Stimulated activated CD8-positive, alpha-beta memory T cell treated with anti-CD3 and anti-CD28 coated beads, Interleukin-12 subunit alpha, Interleukin-12 subunit beta, amount 100 ng/mL, for 1 hour (primary cell): ENCODE measurements around the gene ALKAL2.
"Not testable (repeated sequence)": the region's sequence is repeated elsewhere in the genome, so short reads cannot be mapped to it uniquely, and the experiment has no call there.

Experiments
- DNase-seq: peaks from one replicate; pipeline ENCODE4 v3.0.0-alpha.2; 2020; ENCODE audit warnings: low read depth

ALKAL2 gene

DNA sequence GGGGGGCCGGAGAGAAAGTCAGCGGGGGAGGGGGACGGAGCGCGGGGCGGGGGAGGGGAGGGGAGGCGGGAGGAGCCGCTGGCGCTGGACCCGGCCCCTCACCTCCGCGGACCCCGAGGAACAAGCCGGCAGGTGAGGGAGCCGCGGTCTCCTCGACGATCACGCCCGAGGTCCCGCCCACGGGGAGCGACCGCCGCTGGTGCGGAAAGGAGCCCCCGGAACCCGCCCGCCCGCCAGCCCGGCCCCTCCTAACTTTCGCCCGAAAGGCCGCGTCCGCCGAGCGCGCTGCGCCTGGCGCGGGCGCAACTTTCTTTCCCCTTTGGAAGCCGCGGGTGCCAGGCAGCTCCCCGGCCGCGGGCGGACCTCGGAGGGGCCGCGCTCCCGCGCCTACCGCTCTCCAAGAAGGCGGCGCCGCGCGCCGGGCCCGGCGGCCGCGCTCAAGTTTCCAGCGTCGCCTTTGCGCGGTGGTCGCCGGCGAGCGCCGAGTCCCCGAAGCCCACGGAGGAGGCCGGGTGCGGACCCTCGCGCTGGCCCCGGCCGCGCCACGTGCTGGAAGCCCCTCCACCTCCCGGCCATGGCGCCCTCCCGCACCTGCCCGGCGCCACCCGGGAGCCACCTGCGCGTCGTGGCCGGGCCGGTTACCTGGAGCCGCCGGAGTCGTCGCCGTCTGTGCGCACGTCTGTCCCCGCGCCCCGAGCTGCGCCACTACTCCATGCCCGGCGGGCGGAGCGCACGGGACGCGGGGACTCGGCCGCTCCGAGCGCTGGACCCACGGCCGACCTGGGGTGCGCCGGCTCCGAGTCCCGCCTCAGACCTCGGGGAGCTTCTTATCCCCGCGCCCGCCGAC lies at the start of gene ALKAL2:
TSS of gene ALKAL2 (minus strand) at position 181 of the 847 bp plus-strand sequence. CDS start 256 bp downstream, outside the sequence.
- no peak for DNase-seq

- DNase-seq = not testable (repeated sequence)
These were observed 49.1 kb upstream of the ALKAL2 start for GRCh38 chr2:336949-337348.

DNA sequence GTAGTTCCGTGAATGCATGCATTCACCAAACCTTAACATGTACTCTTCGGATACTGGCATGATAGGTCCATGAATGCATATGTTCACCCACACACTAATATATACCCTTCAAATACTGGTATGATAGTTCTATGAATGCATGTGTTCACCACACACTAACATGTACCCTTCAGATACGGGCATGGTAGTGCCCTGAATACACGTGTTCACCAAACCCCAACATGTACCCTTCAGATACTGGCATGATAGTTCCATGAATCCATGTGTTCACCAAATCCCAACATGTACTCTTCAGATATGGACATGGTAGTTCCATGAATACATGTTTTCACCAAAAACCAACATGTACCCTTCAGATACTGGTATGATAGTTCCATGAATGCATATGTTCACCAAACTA lies 48.5 kb upstream of the ALKAL2 start:
- DNase-seq = no peak

DNA sequence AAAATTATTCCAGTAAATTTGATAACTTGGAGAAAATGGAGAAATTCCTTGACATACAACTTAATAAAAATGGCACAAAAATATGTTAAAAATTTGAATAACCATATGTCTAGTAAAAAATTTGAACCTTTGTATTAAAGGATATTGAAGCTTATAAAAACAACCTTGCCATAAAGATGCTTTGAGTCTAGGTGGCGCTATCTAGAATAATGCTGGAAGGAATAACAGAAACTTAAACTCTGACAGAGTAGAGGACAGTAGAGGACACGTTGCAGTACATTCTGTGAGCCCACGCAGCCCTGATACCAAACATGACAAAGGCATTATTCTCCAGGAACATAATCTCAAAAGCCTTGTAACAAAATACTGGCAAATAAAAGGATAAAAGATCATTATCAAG lies 44.7 kb upstream of the ALKAL2 start:
- no peak for DNase-seq

GRCh38 chr2:328761-329160 lies 40.9 kb upstream of the ALKAL2 start:
- DNase-seq = no peak

DNA sequence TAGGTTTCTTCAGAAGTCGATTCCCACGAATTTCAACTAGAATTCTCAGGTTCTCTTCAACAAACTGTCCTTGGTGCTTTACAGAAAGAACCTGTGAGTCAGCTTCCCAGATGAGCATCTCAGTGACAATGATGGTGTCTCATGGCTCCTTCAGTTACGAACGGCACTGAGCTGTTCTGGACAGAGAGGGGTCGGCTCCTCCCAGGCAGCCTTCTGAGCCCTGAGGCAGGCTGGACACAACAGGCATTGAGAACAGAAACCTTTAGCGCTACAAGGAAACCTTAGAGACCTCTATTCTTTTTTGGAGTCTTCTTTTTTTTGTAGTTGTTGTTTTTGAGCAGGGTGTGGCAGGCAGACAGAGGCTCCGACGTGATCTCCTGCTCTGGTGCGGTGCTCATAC lies 35.1 kb upstream of the ALKAL2 start:
- DNase-seq = no peak

GRCh38 chr2:322326-322725 lies 34.4 kb upstream of the ALKAL2 start:
- DNase-seq = no peak

GRCh38 chr2:320561-320960 lies 32.7 kb upstream of the ALKAL2 start:
- DNase-seq = no peak

GRCh38 chr2:319059-319600 lies 31.2 kb upstream of the ALKAL2 start:
- no peak for DNase-seq

DNA sequence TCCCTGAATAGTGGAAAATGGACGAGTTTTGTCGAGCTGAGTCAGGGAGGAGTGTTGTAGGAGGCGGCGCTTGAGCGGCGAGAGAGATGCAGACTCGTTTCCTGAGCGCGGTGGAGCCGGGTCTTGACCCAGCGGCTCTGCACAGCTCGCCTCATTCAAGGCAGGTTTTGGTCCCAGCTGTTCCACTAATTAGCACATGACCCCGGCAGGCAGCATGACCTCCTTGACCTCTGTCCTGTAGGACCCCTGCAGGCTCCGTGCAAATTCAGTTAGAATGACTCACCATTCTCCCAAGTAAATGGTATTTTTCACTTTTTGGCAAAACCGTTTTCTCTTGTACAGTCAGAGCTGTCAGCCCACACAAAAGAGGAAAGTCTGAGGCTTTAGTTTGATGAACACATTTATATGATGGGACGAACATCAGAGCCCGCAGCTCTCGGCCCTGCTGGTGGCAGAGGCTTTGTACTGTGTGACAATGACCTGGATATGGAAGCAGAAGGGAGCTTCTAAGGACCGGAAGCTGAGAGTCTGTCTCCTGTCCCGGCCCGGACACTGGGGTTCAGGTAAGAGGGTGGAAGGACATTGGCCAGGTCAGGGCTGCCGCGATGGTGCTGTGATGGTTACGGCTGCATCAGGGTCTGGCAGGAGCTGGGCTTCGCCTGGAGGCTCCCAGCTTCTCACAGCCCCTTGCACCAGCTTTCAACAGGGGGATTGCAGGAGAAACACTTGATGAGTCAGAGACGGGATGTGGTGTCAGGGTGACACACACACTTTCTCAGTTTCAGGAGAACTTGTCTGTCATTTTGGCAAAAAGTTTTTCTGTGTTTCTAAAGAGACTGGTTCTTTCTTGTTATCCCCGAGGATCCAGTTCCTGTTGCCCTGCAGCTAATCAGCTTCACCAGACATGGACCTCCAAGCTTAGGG lies 29.9 kb upstream of the ALKAL2 start:
- DNase-seq = no peak

DNA sequence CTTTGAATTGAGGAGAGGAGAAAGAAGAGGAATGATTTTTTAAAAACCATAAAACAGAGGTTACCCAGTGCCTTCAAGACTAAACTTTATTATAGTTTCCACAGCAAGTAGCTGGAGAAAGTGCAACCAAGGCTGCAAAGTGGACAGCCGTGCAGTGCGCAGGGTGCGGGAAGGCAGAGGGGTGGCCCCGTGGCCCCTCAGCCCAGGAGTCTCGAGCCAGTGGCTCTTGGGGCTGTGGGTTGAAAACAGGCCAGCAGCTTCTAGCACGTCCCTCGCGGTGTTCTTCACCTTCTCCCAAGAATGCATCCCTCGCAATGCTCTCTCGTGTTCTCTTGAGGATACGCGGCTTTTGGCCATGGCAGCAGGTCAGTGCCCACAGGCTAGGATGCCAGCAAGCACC lies 28.5 kb upstream of the ALKAL2 start:
- no peak for DNase-seq

DNA sequence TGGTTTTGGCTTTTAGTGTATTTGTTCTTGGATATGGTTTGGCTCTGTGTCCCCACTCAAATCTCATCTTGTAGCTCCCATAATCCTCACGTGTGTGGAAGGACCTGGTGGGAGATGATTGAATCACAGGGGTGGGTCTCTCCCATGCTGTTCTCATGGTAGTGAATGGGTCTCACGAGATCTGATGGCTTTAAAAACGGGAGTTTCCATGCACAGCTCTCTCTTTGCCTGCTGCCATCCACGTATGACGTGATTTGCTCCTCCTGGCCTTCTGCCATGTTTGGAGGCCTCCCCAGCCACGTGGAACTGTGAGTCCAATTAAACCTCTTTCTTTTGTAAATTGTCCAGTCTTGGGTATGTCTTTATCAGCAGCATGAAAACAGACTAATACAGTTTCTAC lies 28.0 kb upstream of the ALKAL2 start:
- DNase-seq = not testable (repeated sequence)

DNA sequence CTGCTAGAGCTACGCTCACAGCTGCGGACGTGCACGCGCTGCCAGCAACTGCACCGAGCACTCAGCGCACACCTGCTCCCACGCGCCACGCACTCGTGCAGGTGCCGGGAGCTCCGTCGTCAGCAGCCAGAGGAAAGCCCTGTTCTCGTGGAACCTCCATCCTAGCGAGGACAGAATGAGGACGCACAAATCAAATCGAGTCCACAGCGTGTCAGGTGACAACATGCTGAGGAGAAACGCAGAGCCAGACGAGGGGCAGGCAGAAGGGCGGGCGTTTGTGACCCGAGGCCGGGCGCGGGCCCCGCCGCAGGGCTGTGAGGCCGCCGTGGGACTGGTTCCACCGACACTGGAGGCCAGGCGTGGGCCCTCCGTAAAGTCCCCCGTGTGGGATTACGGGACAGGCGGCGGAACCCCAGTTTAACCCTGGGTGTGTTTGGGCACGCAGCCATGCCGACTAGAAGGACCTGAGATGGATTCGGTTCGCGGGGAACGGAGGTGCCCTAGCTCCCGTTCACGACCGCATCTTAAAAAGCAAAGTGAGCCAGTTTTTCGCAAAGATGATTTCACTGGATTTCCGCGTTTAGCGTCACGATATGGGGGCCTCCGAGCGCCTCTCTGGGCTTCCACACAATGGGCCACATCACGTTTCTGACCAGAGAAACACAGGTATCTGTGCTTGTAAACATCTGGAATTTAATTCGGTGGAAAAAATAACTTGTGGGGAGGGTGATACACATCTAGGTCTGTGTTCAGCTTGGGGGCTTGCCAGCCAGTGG lies 26.9 kb upstream of the ALKAL2 start:
- no peak for DNase-seq

DNA sequence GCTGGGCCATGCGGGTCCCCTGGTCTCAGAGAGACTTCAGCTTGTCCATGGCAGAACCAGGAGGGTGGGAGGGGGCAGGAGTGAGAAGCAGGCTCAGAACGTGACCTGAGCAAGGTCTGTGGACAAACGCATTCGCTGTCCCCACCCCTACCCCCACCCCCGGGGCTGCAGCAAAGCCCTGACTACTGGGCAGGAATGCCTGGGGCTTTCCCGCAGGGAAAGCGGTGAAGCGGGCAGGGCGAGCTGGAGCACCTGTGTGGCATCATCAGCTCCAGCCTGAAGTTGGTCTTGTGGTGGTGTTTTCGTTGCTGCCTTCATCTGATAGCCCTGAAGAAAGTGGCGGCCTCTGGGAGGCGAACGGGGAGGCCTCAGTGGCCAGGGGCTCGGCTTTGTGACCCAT lies 26.1 kb upstream of the ALKAL2 start:
- no peak for DNase-seq

DNA sequence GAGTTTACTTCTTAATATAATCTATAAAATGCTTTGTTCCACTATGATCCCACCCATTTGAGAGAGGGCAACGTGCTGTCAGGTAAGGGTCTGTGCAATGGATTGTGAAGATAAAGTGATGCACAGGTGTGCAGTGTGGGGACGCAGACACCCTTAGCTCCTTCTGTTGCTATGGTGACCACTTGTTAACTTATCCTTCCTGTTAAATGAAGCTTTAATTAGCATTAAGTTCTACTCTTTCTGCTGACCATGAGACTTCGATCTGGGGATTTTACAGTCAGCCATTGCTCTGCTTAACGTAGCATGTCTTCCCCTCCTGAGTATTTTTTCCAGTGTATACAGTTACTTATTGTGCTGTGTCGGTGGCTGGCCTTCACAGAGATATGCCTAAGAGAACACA lies 23.1 kb upstream of the ALKAL2 start:
- no peak for DNase-seq

- DNase-seq = no peak
These were observed 22.1 kb upstream of the ALKAL2 start for GRCh38 chr2:309954-310510.

GRCh38 chr2:309148-309953 lies 21.5 kb upstream of the ALKAL2 start:
- no peak for DNase-seq

GRCh38 chr2:305366-305765 lies 17.5 kb upstream of the ALKAL2 start:
- no peak for DNase-seq

GRCh38 chr2:296354-296753 lies 8.5 kb upstream of the ALKAL2 start:
- no peak for DNase-seq

DNA sequence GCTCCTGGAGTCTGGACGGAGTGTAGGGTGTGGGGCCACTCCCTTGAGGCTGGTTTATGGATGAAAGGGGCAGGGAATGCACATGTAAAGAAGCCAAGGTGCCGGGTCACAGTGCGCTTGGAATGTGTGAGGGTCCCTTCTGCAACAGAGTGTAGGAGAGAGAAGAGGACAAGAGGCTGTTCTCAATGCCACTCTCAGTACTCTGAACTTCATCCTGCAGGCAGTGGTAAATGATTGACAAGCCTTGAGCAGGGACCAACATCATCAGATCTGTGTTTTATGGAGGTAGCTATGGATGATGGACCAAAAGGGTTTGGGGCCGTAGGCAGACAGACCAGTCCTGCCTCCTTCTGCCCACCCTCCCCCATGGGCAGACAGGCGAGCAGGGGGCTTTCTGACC lies 7.2 kb upstream of the ALKAL2 start:
- no peak for DNase-seq
